GM19193 (cell line): ENCODE results near the gene POU4F2.

ENCODE experiments used
- POLR2A ChIP-seq: IDR thresholded peaks from 4 replicates; pipeline ENCODE4 v1.6.1; 2011; ENCODE audit not compliant: insufficient read depth, insufficient read length; ENCODE audit errors: extremely low read depth

The POU4F2 gene

GRCh38 chr4:146646593-146647325 lies 8.1 kb downstream of the POU4F2 start:
- TF ChIP-seq POLR2A: no peak

GRCh38 chr4:146647615-146648460 lies 9.1 kb downstream of the POU4F2 start:
- TF ChIP-seq POLR2A: no peak

- TF ChIP-seq POLR2A: no peak
Measured at GRCh38 chr4:146648461-146648783, 9.7 kb downstream of the POU4F2 start.

GRCh38 chr4:146649232-146649631 lies 10.5 kb downstream of the POU4F2 start:
- no peak for TF ChIP-seq POLR2A

- no peak for TF ChIP-seq POLR2A
Measured at GRCh38 chr4:146650034-146650433, 11.3 kb downstream of the POU4F2 start.

- TF ChIP-seq POLR2A: no peak
Measured at GRCh38 chr4:146654687-146655520, 16.2 kb downstream of the POU4F2 start.

GRCh38 chr4:146655521-146655856 lies 16.8 kb downstream of the POU4F2 start:
- no peak for TF ChIP-seq POLR2A

- TF ChIP-seq POLR2A: no peak
Measured at GRCh38 chr4:146661367-146661766, 22.7 kb downstream of the POU4F2 start.

GRCh38 chr4:146674829-146675570 lies 36.3 kb downstream of the POU4F2 start:
- TF ChIP-seq POLR2A: no peak
